MM.1S (cell line): ENCODE data around the gene TFDP1.

Experiments used
- DNase-seq: peaks from one replicate; pipeline ENCODE4 v3.0.0-alpha.2; 2015
- H2AFZ ChIP-seq: fragments of 300-600 bp; sonication (generic); 2 replicates; pipeline ENCODE4 v1.6.0; 2016; ENCODE audit warnings: antibody characterized with exemption, low read length
- H3F3A ChIP-seq: fragments of 300-600 bp; sonication (generic); 2 replicates; pipeline ENCODE4 v1.6.1; 2016; ENCODE audit warnings: mild to moderate bottlenecking, antibody characterized with exemption, low read length, moderate library complexity, mixed read lengths; ENCODE audit not compliant: insufficient read depth
- H3K27ac ChIP-seq: fragments of 300-600 bp; sonication (generic); 2 replicates; pipeline ENCODE4 v1.5.1; 2016; ENCODE audit warnings: mild to moderate bottlenecking, low read length
- H3K27me3 ChIP-seq: fragments of 300-600 bp; sonication (generic); replicated peaks from 2 replicates; pipeline ENCODE4 v1.6.0; 2016; ENCODE audit warnings: low read length; ENCODE audit not compliant: insufficient read depth
- H3K36me3 ChIP-seq: fragments of 300-600 bp; sonication (generic); replicated peaks from 2 replicates; pipeline ENCODE4 v1.6.1; 2016; ENCODE audit warnings: mild to moderate bottlenecking, low read length, mixed read lengths; ENCODE audit not compliant: insufficient read depth
- H3K4me1 ChIP-seq: fragments of 300-600 bp; sonication (generic); 2 replicates; pipeline ENCODE4 v1.6.1; 2016; ENCODE audit warnings: low read length, mixed read lengths
- H3K4me2 ChIP-seq: fragments of 300-600 bp; sonication (generic); 2 replicates; pipeline ENCODE4 v1.6.0; 2016; ENCODE audit warnings: low read depth, low read length
- H3K4me3 ChIP-seq: fragments of 300-600 bp; sonication (generic); 2 replicates; pipeline ENCODE4 v1.5.1; 2016; ENCODE audit warnings: low read length, mixed read lengths
- H3K79me2 ChIP-seq: fragments of 300-600 bp; sonication (generic); 2 replicates; pipeline ENCODE4 v1.6.1; 2016; ENCODE audit warnings: mixed run types, low read length, mixed read lengths
- H3K9ac ChIP-seq: fragments of 300-600 bp; sonication (generic); 2 replicates; pipeline ENCODE4 v1.6.1; 2016; ENCODE audit warnings: low read length, mixed read lengths
- H3K9me2 ChIP-seq: fragments of 300-600 bp; sonication (generic); replicated peaks from 2 replicates; pipeline ENCODE4 v1.6.1; 2016; ENCODE audit warnings: mild to moderate bottlenecking, low read length, mixed read lengths; ENCODE audit not compliant: insufficient read depth
- H3K9me3 ChIP-seq: fragments of 300-600 bp; sonication (generic); replicated peaks from 2 replicates; pipeline ENCODE4 v1.6.1; 2016; ENCODE audit warnings: mild to moderate bottlenecking, low read length, mixed read lengths; ENCODE audit not compliant: insufficient read depth
- H4K20me1 ChIP-seq: fragments of 300-600 bp; sonication (generic); 2 replicates; pipeline ENCODE4 v1.6.1; 2016; ENCODE audit warnings: mild to moderate bottlenecking, low read length, moderate library complexity, mixed read lengths; ENCODE audit not compliant: insufficient read depth
- EZH2 ChIP-seq: fragments of 300-600 bp; sonication (generic); optimal IDR thresholded peaks from 2 replicates; pipeline ENCODE3; 2017; ENCODE audit warnings: low read depth, mild to moderate bottlenecking, antibody characterized with exemption, low read length, mixed read lengths
- EZH2phosphoT487 ChIP-seq: fragments of 300-600 bp; sonication (generic); IDR thresholded peaks from 2 replicates; pipeline ENCODE4 v1.6.1; 2018; ENCODE audit warnings: antibody characterized with exemption, low read length
- TF ChIP-seq, protein P1 (sequence below): fragments of 300-600 bp; sonication (generic); IDR thresholded peaks from 2 replicates; pipeline ENCODE4 v1.5.1; 2016; ENCODE audit warnings: antibody characterized with exemption, low read length, mixed read lengths

The TFDP1 gene

DNA sequence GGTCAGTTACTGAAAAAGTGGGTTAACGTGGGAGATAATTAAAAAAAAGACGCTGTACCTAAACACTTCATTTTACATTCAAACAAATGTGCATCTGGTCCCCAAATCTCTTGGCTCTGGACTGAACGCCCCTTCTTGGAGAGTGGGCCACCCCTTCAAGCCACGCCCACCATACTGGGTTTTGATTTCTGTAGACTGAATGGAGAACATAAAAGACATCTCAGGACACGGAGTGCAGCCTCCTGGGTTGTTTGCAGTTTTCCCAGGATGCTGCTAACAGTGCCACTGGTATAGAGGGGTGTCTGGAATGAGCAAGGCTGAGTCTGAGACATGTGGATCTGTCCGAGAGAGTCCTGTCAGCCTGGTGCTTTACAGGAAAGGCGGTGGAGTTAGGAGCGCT lies 10.6 kb downstream of the TFDP1 start:
- H3K4me3 ChIP-seq = no peak overlapping the region
- H3K4me2 ChIP-seq = no peak overlapping the region
- no peaks in the 10 kb centered on the region for H3K9me2 ChIP-seq
- peaks cover 33% of the 10 kb centered on the region for H3K36me3 ChIP-seq
- TF ChIP-seq EZH2 (no peak), EZH2phosphoT487 (no peak)
- TF ChIP-seq, protein P1, sequence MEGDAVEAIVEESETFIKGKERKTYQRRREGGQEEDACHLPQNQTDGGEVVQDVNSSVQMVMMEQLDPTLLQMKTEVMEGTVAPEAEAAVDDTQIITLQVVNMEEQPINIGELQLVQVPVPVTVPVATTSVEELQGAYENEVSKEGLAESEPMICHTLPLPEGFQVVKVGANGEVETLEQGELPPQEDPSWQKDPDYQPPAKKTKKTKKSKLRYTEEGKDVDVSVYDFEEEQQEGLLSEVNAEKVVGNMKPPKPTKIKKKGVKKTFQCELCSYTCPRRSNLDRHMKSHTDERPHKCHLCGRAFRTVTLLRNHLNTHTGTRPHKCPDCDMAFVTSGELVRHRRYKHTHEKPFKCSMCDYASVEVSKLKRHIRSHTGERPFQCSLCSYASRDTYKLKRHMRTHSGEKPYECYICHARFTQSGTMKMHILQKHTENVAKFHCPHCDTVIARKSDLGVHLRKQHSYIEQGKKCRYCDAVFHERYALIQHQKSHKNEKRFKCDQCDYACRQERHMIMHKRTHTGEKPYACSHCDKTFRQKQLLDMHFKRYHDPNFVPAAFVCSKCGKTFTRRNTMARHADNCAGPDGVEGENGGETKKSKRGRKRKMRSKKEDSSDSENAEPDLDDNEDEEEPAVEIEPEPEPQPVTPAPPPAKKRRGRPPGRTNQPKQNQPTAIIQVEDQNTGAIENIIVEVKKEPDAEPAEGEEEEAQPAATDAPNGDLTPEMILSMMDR = no peak
- H3K9me3 ChIP-seq = no peaks in the 10 kb centered on the region
- peaks cover 96% of the 10 kb centered on the region for H3K79me2 ChIP-seq
- no peak overlapping the region for H3K9ac ChIP-seq
- H3K27me3 ChIP-seq = no peaks in the 10 kb centered on the region
- H3F3A ChIP-seq = no peaks in the 10 kb centered on the region
- H4K20me1 ChIP-seq = no peaks in the 10 kb centered on the region; the same call in 1 of the 2 replicates
- DNase-seq = no peak
- H3K4me1 ChIP-seq = no peaks in the 10 kb centered on the region
- no peak overlapping the region for H2AFZ ChIP-seq
- no peak overlapping the region for H3K27ac ChIP-seq

DNA sequence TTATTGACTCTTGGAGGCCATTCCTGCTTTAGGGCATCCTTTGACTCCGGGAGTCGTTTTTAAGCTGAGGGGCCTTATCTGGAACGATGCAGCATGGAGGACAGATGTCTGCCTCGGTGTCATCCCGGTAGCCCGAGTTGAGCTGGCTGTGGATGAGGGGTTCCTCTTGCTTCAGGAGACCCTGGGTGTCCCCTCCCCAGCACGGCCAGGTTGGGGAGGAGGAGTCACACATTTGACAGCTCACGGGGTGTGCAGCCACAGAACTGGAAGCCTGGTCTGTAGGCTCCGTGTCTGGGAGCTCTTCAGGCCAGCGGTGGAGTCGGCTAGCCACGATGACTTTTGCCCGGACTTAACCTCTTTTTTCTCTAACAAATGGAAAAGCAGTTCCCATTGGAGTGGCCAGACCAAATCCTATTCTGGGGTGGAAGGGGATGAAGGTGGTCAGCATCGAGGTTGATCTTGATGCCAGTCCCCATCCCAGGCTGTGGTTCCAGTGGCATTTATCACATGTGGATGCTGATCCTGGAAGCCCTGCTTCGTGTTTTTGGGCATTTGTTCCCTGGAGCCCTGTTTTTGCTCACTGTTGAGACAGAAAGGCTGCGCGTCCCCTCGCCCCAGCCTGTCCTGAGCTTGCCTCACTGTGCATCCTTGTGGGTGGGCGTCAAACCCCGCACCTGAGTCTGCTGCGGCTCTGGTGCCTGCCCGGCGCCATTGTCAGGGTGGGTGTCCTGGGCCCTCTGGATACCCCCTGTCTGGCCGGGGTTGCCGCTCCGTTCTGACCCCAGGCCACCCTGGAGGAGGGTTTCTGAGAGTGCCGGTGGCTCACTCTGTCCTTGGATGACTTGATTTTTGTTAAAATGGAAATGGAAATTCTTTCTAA lies 12.0 kb downstream of the TFDP1 start:
- no peak for DNase-seq
- H3K9ac ChIP-seq = no peak overlapping the region
- no peaks in the 10 kb centered on the region for H3F3A ChIP-seq
- no peaks in the 10 kb centered on the region for H3K9me3 ChIP-seq
- H3K27ac ChIP-seq = no peak overlapping the region
- no peaks in the 10 kb centered on the region for H3K4me1 ChIP-seq
- TF ChIP-seq, protein P1 = no peak
- no peak for TF ChIP-seq EZH2
- TF ChIP-seq EZH2phosphoT487 = no peak
- no peaks in the 10 kb centered on the region for H3K27me3 ChIP-seq
- H2AFZ ChIP-seq = no peak overlapping the region
- H3K9me2 ChIP-seq = no peaks in the 10 kb centered on the region
- no peak overlapping the region for H3K4me2 ChIP-seq
- H4K20me1 ChIP-seq = peaks cover 3% of the 10 kb centered on the region; the same call in 1 of the 2 replicates
- peaks cover 39% of the 10 kb centered on the region; the same call in 1 of the 2 replicates for H3K36me3 ChIP-seq
- peaks cover 96% of the 10 kb centered on the region for H3K79me2 ChIP-seq
- no peak overlapping the region for H3K4me3 ChIP-seq

DNA sequence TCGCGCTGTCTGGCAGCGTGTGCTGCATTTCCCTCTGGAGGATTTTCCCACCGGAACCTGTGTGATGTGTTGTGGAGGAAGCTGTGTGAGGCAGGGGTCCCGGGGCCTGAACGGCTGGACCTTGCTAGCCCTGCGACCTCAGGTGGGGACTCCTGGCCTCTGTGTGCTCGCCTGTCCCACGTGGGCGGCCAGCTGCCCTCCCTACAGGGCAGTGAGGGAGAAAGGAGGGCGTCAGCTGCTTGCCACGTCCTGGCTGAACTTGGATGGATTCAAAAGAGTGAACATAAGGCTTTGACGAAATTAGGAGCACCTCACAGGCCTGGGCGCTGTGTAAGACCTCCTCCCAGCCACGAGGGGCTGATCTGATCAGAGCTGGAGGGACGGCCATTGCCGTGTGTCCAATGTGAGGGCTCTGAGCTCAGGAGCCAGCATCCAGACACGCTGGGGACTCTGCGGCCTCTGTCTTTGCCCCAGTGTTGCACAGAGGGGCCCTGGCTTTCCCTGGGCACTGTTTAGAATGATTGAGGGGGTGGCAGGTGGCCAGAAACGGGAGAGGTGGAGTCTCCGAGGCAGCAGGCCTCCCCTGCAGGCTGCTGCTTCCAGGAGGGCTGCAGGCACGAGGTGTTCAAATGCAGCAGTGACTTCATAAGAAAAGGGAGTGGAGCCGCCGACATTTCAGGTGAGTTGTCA lies 13.0 kb downstream of the TFDP1 start:
- no peak overlapping the region for H3K4me2 ChIP-seq
- no peak for TF ChIP-seq EZH2phosphoT487
- TF ChIP-seq, protein P1 = no peak
- TF ChIP-seq EZH2 = no peak
- H3F3A ChIP-seq = no peaks in the 10 kb centered on the region
- H3K9me2 ChIP-seq = no peaks in the 10 kb centered on the region
- peaks cover 5% of the 10 kb centered on the region; the same call in 1 of the 2 replicates for H4K20me1 ChIP-seq
- H3K27me3 ChIP-seq = no peaks in the 10 kb centered on the region
- H3K4me1 ChIP-seq = no peaks in the 10 kb centered on the region
- H3K79me2 ChIP-seq = peaks cover 96% of the 10 kb centered on the region
- H2AFZ ChIP-seq = no peak overlapping the region
- no peak overlapping the region for H3K9ac ChIP-seq
- no peaks in the 10 kb centered on the region for H3K9me3 ChIP-seq
- H3K4me3 ChIP-seq = no peak overlapping the region
- DNase-seq = no peak
- no peak overlapping the region for H3K27ac ChIP-seq
- peaks cover 39% of the 10 kb centered on the region; the same call in 1 of the 2 replicates for H3K36me3 ChIP-seq
